ENCODE measurements around the gene STX18. TPM values are rescaled to one million over a fixed set of nuclear protein-coding genes. Genes with fewer than 3 reads are reported as not detected.

Gene STX18
- total and polyA plus RNA-seq, 8 donors: 18.6 to 60.6 (median 51.9) TPM

DNA sequence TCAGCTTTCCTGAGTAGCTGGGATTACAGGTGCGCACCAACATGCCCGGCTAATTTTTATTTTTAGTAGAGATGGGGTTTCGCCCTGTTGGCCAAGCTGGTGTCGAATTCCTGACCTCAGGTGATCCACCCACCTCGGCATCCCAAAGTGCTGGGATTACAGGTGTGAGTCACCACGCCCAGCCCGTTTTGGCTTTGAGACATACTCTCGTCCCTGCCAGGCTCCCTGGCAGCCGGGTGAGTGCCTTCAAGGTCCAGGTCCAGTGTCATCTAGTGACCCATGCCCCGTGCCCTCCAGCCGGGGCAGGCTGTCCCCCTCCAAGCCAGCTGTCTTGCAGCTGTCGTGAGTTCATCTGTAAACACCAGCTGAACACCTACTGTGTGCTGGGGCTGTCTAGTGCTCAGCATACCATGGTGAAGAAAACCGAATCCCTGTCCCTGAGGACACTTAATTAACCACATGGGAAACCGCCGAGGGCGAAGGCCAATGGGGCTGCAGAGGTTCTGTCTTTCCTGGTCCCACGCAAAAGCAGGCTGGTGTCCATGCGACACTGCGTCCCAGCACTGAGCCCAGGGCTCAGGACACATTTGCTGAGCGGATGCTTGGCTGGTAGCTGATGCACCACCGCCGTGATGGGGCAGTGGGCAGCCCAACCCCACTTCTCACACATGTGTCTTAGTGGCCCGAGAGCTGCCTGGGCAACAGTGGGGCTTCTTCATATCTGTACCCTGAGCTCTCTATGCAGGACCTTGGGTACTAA, 133.1 kb downstream of the STX18 start:
- Histone ChIP-seq H3K36me3 (no peaks in the 10 kb centered on the region), H3K27me3 (peaks cover 0 to 15% of the 10 kb centered on the region in 2 donors), H3K4me3 (no peak overlapping the region), H3K4me1 (no peaks in the 10 kb centered on the region), H3K9me3 (no peaks in the 10 kb centered on the region), H3K27ac (no peak overlapping the region)
- intact Hi-C loops (cut with DNase I): no loop called here
- ATAC-seq: no peak
- TF ChIP-seq, protein P1, sequence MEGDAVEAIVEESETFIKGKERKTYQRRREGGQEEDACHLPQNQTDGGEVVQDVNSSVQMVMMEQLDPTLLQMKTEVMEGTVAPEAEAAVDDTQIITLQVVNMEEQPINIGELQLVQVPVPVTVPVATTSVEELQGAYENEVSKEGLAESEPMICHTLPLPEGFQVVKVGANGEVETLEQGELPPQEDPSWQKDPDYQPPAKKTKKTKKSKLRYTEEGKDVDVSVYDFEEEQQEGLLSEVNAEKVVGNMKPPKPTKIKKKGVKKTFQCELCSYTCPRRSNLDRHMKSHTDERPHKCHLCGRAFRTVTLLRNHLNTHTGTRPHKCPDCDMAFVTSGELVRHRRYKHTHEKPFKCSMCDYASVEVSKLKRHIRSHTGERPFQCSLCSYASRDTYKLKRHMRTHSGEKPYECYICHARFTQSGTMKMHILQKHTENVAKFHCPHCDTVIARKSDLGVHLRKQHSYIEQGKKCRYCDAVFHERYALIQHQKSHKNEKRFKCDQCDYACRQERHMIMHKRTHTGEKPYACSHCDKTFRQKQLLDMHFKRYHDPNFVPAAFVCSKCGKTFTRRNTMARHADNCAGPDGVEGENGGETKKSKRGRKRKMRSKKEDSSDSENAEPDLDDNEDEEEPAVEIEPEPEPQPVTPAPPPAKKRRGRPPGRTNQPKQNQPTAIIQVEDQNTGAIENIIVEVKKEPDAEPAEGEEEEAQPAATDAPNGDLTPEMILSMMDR (IDR thresholded peaks at IDR 0.05): no peak
- peak in 1 of 4 donors; percentile 61 for DNase-seq

DNA sequence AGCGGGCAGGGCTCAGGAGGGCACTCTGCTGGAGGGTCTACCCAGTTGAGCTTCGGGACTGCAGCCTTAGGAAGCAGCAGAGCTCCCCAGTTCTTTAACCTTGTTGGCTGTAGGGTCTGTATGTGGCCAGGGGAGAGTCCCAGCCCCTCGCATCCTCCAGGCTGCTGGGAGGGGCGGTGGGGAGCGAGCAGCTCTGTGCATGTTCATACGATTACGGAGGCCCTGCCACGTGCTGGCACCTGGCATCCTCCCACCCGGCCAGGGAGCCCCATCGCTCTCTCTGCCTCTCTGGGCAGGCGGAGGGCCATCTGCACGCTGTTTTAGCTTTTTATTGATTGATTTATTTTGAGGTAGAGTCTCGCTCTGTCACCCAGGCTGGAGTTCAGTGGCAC, 133.7 kb downstream of the STX18 start:
- ATAC-seq (no peak), DNase-seq (peak in 1 of 4 donors; percentile 62)
- Histone ChIP-seq H3K4me3 (no peak overlapping the region), H3K27ac (no peak overlapping the region), H3K4me1 (no peaks in the 10 kb centered on the region), H3K27me3 (peaks cover 0 to 15% of the 10 kb centered on the region in 2 donors), H3K36me3 (no peaks in the 10 kb centered on the region), H3K9me3 (no peaks in the 10 kb centered on the region)
- TF ChIP-seq, protein P1 (IDR thresholded peaks at IDR 0.05): no peak
- intact Hi-C loops (cut with DNase I): no loop called here

DNA sequence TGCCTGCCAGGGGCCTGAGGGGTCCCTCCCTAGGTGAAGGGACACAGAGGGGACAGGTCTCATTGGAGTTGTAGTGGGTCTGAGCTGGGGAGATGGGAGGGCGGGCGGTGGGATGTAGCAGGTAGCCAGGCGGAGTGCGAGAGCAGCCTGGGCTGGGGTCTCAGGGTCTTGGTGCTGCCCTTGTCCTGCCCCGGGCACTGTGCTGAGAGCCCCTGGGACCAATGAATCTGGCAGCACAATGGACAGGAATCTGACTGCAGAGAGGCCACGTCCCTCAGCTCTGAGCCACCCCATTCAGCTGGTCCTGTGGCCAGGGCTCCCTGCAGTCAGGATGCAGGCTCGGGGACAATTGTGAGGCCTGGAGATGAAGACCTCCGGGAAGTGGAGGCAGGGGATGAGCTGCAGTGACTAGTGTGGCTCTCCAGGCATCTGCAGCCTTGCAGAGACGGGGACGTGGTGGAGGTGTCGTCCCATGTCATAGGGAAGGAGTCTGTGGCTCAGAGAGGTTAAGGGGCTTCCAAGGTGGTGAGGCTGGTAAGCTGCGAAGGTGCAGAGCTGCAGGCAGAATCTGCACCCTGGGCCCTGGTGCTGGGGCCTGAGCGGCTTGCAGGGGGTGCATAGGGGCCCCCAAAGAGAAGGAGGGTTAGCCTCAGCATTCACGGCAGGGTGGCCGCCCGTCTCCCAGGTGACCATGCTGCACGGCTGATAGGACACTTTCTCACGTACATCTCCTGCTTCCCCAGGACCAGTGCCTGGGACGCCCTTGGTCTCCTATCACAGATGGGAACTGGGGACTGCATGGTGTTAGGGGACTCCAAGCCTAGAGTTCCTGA, 134.3 kb downstream of the STX18 start:
- Histone ChIP-seq H3K27me3 (peaks cover 0 to 15% of the 10 kb centered on the region in 2 donors), H3K36me3 (no peaks in the 10 kb centered on the region), H3K4me3 (no peak overlapping the region), H3K4me1 (no peaks in the 10 kb centered on the region), H3K9me3 (no peaks in the 10 kb centered on the region), H3K27ac (no peak overlapping the region)
- TF ChIP-seq, protein P1 (IDR thresholded peaks at IDR 0.05): no peak
- ATAC-seq (no peak), DNase-seq (peak in 1 of 4 donors; percentile 56)
- intact Hi-C loops (cut with DNase I): no loop called here

DNA sequence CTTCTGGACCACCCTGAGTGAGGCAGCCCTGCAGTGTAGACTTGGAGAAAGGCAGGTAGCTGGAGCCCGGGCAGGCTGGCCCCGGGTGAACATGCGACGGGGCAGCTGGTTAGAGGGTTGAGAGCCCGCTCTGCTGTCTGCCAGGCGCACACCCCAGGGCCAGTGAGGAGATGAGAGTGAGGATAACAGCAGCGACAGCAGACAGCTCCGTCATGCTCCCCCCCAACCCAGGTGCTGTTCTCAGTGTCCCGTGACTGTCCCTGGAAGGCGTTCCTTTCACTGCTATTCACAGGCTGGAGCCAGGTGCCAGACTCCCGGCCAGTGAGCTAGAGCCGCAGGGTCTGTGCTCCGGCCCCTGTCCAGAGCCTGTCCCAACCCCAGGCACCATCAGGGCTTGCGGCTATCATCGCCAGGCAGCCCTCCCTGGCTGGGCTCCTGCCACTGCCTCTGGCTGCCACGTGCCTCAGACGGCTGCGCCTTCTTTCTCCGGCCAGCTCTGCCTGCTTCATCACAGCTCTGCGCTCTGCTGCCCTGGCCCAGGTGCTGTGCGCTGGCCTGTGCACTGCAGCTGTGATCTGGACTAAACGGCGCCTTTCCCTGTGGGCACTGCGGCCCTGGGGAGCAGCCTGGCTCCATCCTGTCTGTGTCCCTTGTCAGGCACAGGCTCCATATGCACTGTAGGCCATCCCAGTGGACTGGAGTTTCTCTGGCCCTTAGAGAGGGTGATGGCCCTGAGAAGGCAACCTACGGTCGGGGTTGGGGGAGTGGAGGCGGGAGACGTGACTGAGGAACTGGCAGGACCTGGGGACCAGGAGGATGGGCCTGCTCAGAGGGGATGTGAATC, 135.2 kb downstream of the STX18 start:
- intact Hi-C loops (cut with DNase I): no loop called here
- no peak for ATAC-seq

More for the DNA sequence above, 135.2 kb downstream of the STX18 start:
- Histone ChIP-seq H3K9me3 (no peaks in the 10 kb centered on the region), H3K27ac (no peak overlapping the region), H3K27me3 (peaks cover 0 to 15% of the 10 kb centered on the region in 2 donors), H3K36me3 (no peaks in the 10 kb centered on the region), H3K4me3 (no peak overlapping the region), H3K4me1 (no peaks in the 10 kb centered on the region)
- peak in 1 of 4 donors; percentile 70 for DNase-seq
- TF ChIP-seq, protein P1 (IDR thresholded peaks at IDR 0.05): no peak
